HepG2 (cell line): ENCODE data around the gene GRK5. TPM values are rescaled to one million over a fixed set of nuclear protein-coding genes. Genes with fewer than 3 reads are reported as not detected.

Experiments
- ATAC-seq: fragments of 200-7000 bp; cut with Tn5 transposase; 3 replicates; pipeline ENCODE4 v1.9.1; 2020; ENCODE audit warnings: mild to moderate bottlenecking, moderate library complexity
- BruUV-seq: library from RNA; stranded (reverse); fragments of 400-500 nt; replicated peaks from 2 replicates; lab custom pipeline; 2021; lab: Mats Ljungman, UMichigan
- CTCF ChIA-PET: fragments of 300-600 bp; formaldehyde crosslinking; extraction: SDS; loops from one replicate; lab custom pipeline; 2021; ENCODE audit warnings: low total read pairs, inconsistent platforms, low intra/inter-chr PET ratio; lab: Yijun Ruan, JAX
- POLR2A ChIA-PET: fragments of 350-600 bp; sonication (Branson Sonifier 250); formaldehyde crosslinking; loops from one replicate; lab custom pipeline; 2020; ENCODE audit warnings: antibody characterized with exemption, inconsistent platforms; lab: Yijun Ruan, JAX
- DNase-seq: peaks from one replicate; pipeline ENCODE4 v3.0.0-alpha.2; 2015; ENCODE audit warnings: low spot score
- FAIRE-seq: peaks from 3 replicates; lab custom pipeline; 2011; peaks lifted over from hg19 to GRCh38; lab: Jason Lieb, UNC
- H2AFZ ChIP-seq: one replicate; pipeline ENCODE4 v1.6.1; 2011; ENCODE audit warnings: low read length, inconsistent platforms
- H3K27ac ChIP-seq: fragments of 300-600 bp; 3 replicates; pipeline ENCODE4 v1.8.0; 2011; ENCODE audit warnings: mixed run types, mild to moderate bottlenecking, mixed read lengths, low read length, inconsistent platforms; ENCODE audit not compliant: insufficient read depth; ENCODE audit errors: extremely low read length
- H3K27me3 ChIP-seq, 2 experiments: fragments of 200-600 bp in 1 of 2; 2 replicates in 1 of 2; 3 replicates in 1 of 2; pipeline versions ENCODE4 v1.6.0 to v1.8.0; 2011; ENCODE audit warnings: low read length in 2 of 2, mild to moderate bottlenecking in 2 of 2, moderate library complexity in 2 of 2, inconsistent platforms in 1 of 2; ENCODE audit not compliant: insufficient read depth in 2 of 2, control insufficient read depth in 1 of 2
- H3K36me3 ChIP-seq, 2 experiments: fragments of 200-600 bp in 1 of 2; replicated peaks in 1 of 2; 2 replicates in 1 of 2; 3 replicates in 1 of 2; pipeline versions ENCODE4 v1.5.1 to v1.8.0; 2011; ENCODE audit warnings: low read length in 2 of 2, inconsistent platforms in 1 of 2; ENCODE audit not compliant: insufficient read depth in 2 of 2, control insufficient read depth in 1 of 2
- H3K4me1 ChIP-seq: 2 replicates; pipeline ENCODE4 v1.5.1; 2012; ENCODE audit warnings: low read length, inconsistent platforms; ENCODE audit not compliant: insufficient read depth
- H3K4me2 ChIP-seq: 2 replicates; pipeline ENCODE4 v1.6.0; 2011; ENCODE audit warnings: low read depth, low read length, inconsistent platforms
- H3K4me3 ChIP-seq, 3 experiments: fragments of 200-600 bp in 1 of 3; sonication (generic), shearing (Covaris generic) in 1 of 3; replicated peaks in 1 of 3; 2 replicates each; pipeline ENCODE4 v1.5.1; 2011 to 2016; ENCODE audit warnings: low read length in 3 of 3, inconsistent platforms in 2 of 3, low read depth in 2 of 3, mild to moderate bottlenecking in 2 of 3, control low read depth in 1 of 3, mixed read lengths in 1 of 3; ENCODE audit not compliant: insufficient read depth in 1 of 3
- H3K79me2 ChIP-seq: one replicate; pipeline ENCODE4 v1.6.1; 2011; ENCODE audit warnings: low read length, inconsistent platforms; ENCODE audit not compliant: insufficient read depth
- H3K9ac ChIP-seq: 2 replicates; pipeline ENCODE4 v1.6.0; 2011; ENCODE audit warnings: mild to moderate bottlenecking, low read depth, low read length, inconsistent platforms; ENCODE audit not compliant: insufficient read depth
- H3K9me3 ChIP-seq: 2 replicates; pipeline ENCODE4 v1.5.1; 2012; ENCODE audit warnings: mild to moderate bottlenecking, low read length
- H4K20me1 ChIP-seq: 2 replicates; pipeline ENCODE4 v1.6.0; 2011; ENCODE audit warnings: inconsistent platforms, mild to moderate bottlenecking, low read length, moderate library complexity; ENCODE audit not compliant: insufficient read depth
- EZH2 ChIP-seq: conservative IDR thresholded peaks from 2 replicates; pipeline ENCODE4 v1.6.1; 2012; ENCODE audit warnings: mild to moderate bottlenecking, low read depth, low read length, moderate library complexity
- FLYWCH1 ChIP-seq: sonication (generic); formaldehyde crosslinking; IDR thresholded peaks from 2 replicates; pipeline ENCODE4 v1.8.1; 2023; ENCODE audit warnings: mild to moderate bottlenecking, missing genetic modification reagents
- GATAD2A ChIP-seq: IDR thresholded peaks from 2 replicates; pipeline ENCODE4 v1.6.1; 2016
- NR1H2 ChIP-seq: sonication (generic); formaldehyde crosslinking; IDR thresholded peaks from 2 replicates; pipeline ENCODE4 v1.8.1; 2022; ENCODE audit warnings: low read depth, missing genetic modification reagents, borderline replicate concordance
- POGZ ChIP-seq: sonication (generic); formaldehyde crosslinking; IDR thresholded peaks from 2 replicates; pipeline ENCODE4 v1.4.0; 2020; ENCODE audit warnings: mild to moderate bottlenecking, missing genetic modification reagents
- SMARCC2 ChIP-seq: fragments of 450-650 bp; IDR thresholded peaks from 2 replicates; pipeline ENCODE4 v1.6.1; 2017; ENCODE audit warnings: antibody characterized with exemption, mild to moderate bottlenecking
- ZNF615 ChIP-seq: sonication (generic); formaldehyde crosslinking; IDR thresholded peaks from 2 replicates; pipeline ENCODE4 v1.5.0; 2020; ENCODE audit warnings: mild to moderate bottlenecking, missing genetic modification reagents, borderline replicate concordance
- WGBS: methylation state at CpG from one replicate; pipeline ENCODE4 v1.1.6; 2017; ENCODE audit warnings: low lambda C conversion rate; 5-methylcytosine and 5-hydroxymethylcytosine counted together
- in situ Hi-C: cut with HindIII; loops from 2 replicates; pipeline ENCODE4 v1.10.0; 2017; ENCODE audit warnings: low pct_unique_long_range_greater_than_20kb; ENCODE audit not compliant: extremely low pct_ligation_motif_present
- intact Hi-C: fragments of 100-400 bp; cut with micrococcal nuclease; formaldehyde crosslinking; loops from one replicate; pipeline ENCODE4 v1.10.0; 2022; ENCODE audit not compliant: unreplicated experiment
- polyA plus RNA-seq, 8 experiments: library from polyadenylated mRNA; depleted of rRNA in 3 of 8; stranded (reverse) in 7 of 8; unstranded in 1 of 8; fragments of >200 nt; fragmentation: Illumina TruSeq in 4 of 8; extraction: Trizol in 4 of 8; gene quantifications; 2 replicates each; pipeline versions ENCODE4 v1.2.1 to v1.2.3, GENCODE V29; 2011 to 2016; ENCODE audit warnings: low read depth in 4 of 8, missing spikeins in 1 of 8, mixed read lengths in 1 of 8; ENCODE audit not compliant: insufficient read depth in 1 of 8
- total RNA-seq, 5 experiments: library from RNA; depleted of rRNA; stranded (reverse); fragments of >200 nt; fragmentation: Illumina TruSeq; extraction: Trizol; gene quantifications; 2 replicates each; pipeline ENCODE4 v1.2.3, GENCODE V29; 2016; ENCODE audit warnings: low read depth in 1 of 5
- TF ChIP-seq, protein P1 (sequence below): sonication (generic); formaldehyde crosslinking; IDR thresholded peaks from 2 replicates; pipeline ENCODE4 v1.4.0; 2020; ENCODE audit warnings: missing genetic modification reagents, borderline replicate concordance
- TF ChIP-seq, protein P2 (sequence below): sonication (generic); formaldehyde crosslinking; IDR thresholded peaks from 2 replicates; pipeline ENCODE4 v1.5.0; 2020; ENCODE audit warnings: missing genetic modification reagents, mild to moderate bottlenecking, borderline replicate concordance

Gene GRK5
- total and polyA plus RNA-seq, 2 of the 13 experiments (the other 11 are each of a cell fraction or from before 2014, with no cell fraction given): 10.4 to 12.6 TPM

- Histone ChIP-seq H3K4me1 (peaks cover 26% of the 10 kb centered on the region), H3K4me3 (no peak overlapping the region), H4K20me1 (no peaks in the 10 kb centered on the region), H3K9me3 (no peaks in the 10 kb centered on the region), H2AFZ (no peak overlapping the region), H3K36me3 (peaks cover 7 to 28% of the 10 kb centered on the region in 2 experiments; a peak in 4 of 5 replicates), H3K4me2 (no peak overlapping the region), H3K9ac (no peak overlapping the region), H3K27ac (no peak overlapping the region), H3K27me3 (no peaks in the 10 kb centered on the region), H3K79me2 (peaks cover 3% of the 10 kb centered on the region)
- 92% methylated on average over 11 of the region's 11 CpGs for WGBS
- intact Hi-C loops: loop anchor here (10.0 kb wide), 1 partner anchor 407 kb away; the partner anchor contains the start of gene CACUL1
- ATAC-seq (no peak), FAIRE-seq (no peak), DNase-seq (no peak)
- POLR2A ChIA-PET: interaction anchor here (1.1 to 1.6 kb wide), 3 partner anchors 11 to 45 kb away, joined by 3 read pairs; no protein-coding TSS in a partner anchor
- in situ Hi-C loops: no loop called here
- CTCF ChIA-PET: no interaction called here
- no TSS peak for BruUV-seq
- TF ChIP-seq EZH2: no peak
Measured at GRCh38 chr10:119161680-119162451, 45.5 kb upstream of the GRK5 start.

DNA sequence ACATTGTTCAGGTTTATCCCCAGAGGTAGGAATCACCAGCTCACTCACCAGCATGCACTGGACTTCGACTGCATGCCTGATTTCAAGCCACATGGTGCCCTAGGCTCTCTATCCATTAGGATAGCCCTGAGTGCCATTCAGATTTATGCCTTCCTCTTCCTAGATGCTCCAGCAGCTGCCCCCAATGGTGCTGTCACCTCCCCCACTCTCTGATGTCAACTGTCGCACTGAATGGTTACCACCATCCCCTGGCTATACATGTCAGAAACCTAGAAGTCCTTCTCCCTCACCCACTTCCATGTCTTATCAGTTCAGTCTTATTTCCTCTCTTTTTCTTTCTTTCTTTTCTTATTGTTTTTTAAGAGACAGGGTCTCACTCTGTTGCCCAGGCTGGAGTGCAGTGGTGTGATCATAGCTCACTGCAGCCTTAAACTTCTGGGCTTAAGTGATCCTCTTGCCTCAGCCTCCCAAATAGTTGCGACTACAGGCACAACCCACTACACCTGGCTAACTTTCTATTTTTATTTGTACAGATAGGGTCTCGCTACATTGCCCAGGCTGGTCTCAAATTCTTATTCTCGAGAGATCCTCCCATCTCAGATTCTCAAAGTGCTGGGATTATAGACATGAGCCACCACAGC is 44.8 kb upstream of the GRK5 start:
- 96% methylated on average over 5 of the region's 5 CpGs for WGBS
- Histone ChIP-seq H3K4me2 (no peak overlapping the region), H4K20me1 (no peaks in the 10 kb centered on the region), H3K36me3 (peaks cover 7 to 31% of the 10 kb centered on the region in 2 experiments), H3K9me3 (no peaks in the 10 kb centered on the region), H3K27me3 (no peaks in the 10 kb centered on the region), H3K4me3 (no peak overlapping the region), H3K27ac (no peak overlapping the region), H3K9ac (no peak overlapping the region), H3K4me1 (peaks cover 26% of the 10 kb centered on the region), H3K79me2 (peaks cover 3% of the 10 kb centered on the region), H2AFZ (no peak overlapping the region)
- in situ Hi-C loops: no loop called here
- ChIA-PET POLR2A (interaction anchor here (1.6 kb wide), 1 partner anchor 10 kb away, joined by 3 read pairs; no protein-coding TSS in a partner anchor), CTCF (no interaction called here)
- ATAC-seq (no peak), FAIRE-seq (no peak), DNase-seq (no peak)
- no TSS peak for BruUV-seq
- TF ChIP-seq POGZ (CRISPR knock-in tag) (no peak), GATAD2A (CRISPR knock-in tag) (no peak), ZNF615 (CRISPR knock-in tag) (no peak), SMARCC2 (no peak), NR1H2 (CRISPR knock-in tag) (no peak), FLYWCH1 (CRISPR knock-in tag) (no peak)
- TF ChIP-seq, protein P1, sequence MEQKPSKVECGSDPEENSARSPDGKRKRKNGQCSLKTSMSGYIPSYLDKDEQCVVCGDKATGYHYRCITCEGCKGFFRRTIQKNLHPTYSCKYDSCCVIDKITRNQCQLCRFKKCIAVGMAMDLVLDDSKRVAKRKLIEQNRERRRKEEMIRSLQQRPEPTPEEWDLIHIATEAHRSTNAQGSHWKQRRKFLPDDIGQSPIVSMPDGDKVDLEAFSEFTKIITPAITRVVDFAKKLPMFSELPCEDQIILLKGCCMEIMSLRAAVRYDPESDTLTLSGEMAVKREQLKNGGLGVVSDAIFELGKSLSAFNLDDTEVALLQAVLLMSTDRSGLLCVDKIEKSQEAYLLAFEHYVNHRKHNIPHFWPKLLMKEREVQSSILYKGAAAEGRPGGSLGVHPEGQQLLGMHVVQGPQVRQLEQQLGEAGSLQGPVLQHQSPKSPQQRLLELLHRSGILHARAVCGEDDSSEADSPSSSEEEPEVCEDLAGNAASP: no peak
- TF ChIP-seq, protein P2, sequence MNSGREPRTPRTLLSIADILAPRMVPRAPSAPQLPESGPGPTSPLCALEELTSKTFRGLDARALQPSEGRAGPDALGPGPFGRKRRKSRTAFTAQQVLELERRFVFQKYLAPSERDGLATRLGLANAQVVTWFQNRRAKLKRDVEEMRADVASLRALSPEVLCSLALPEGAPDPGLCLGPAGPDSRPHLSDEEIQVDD (CRISPR knock-in tag): no peak
- intact Hi-C loops: loop anchor here (10.0 kb wide), 1 partner anchor 408 kb away; the partner anchor contains the start of gene CACUL1
